Osteocyte (in vitro differentiated cells): ENCODE measurements around the gene RIMBP2. TPM values are rescaled to one million over a fixed set of nuclear protein-coding genes. Genes with fewer than 3 reads are reported as not detected.

Experiments
- DNase-seq: peaks from one replicate; pipeline ENCODE4 v3.0.0; 2021; ENCODE audit warnings: mixed read lengths; ENCODE audit not compliant: unreplicated experiment; ENCODE audit errors: extremely low spot score
- H3K27ac Mint-ChIP-seq: one replicate; pipeline ENCODE4 v1.8.0; 2021; ENCODE audit warnings: mild to moderate bottlenecking, mixed read lengths; ENCODE audit not compliant: unreplicated experiment
- H3K27me3 Mint-ChIP-seq: one replicate; pipeline ENCODE4 v1.8.0; 2021; ENCODE audit warnings: mixed read lengths; ENCODE audit not compliant: unreplicated experiment
- H3K36me3 Mint-ChIP-seq: one replicate; pipeline ENCODE4 v1.8.0; 2021; ENCODE audit warnings: mixed read lengths; ENCODE audit not compliant: unreplicated experiment
- H3K4me1 Mint-ChIP-seq: one replicate; pipeline ENCODE4 v1.8.0; 2021; ENCODE audit warnings: mixed read lengths; ENCODE audit not compliant: unreplicated experiment
- H3K4me3 Mint-ChIP-seq: one replicate; pipeline ENCODE4 v1.8.0; 2021; ENCODE audit warnings: mild to moderate bottlenecking, moderate library complexity, mixed read lengths; ENCODE audit not compliant: unreplicated experiment
- H3K9me3 Mint-ChIP-seq: one replicate; pipeline ENCODE4 v1.8.0; 2021; ENCODE audit warnings: mixed read lengths; ENCODE audit not compliant: unreplicated experiment
- CTCF ChIP-seq: fragments of 200-600 bp; sonication (generic); IDR thresholded peaks from 2 replicates; pipeline ENCODE4 v1.5.0; 2021; ENCODE audit warnings: antibody characterized with exemption, mild to moderate bottlenecking, moderate library complexity
- total RNA-seq: library from RNA; stranded (reverse); gene quantifications from 2 replicates; pipeline ENCODE4 v1.2.1, GENCODE V29; 2021

RIMBP2 gene
- total RNA-seq, 1 donor from 2014 or later = 0.13 TPM

DNA sequence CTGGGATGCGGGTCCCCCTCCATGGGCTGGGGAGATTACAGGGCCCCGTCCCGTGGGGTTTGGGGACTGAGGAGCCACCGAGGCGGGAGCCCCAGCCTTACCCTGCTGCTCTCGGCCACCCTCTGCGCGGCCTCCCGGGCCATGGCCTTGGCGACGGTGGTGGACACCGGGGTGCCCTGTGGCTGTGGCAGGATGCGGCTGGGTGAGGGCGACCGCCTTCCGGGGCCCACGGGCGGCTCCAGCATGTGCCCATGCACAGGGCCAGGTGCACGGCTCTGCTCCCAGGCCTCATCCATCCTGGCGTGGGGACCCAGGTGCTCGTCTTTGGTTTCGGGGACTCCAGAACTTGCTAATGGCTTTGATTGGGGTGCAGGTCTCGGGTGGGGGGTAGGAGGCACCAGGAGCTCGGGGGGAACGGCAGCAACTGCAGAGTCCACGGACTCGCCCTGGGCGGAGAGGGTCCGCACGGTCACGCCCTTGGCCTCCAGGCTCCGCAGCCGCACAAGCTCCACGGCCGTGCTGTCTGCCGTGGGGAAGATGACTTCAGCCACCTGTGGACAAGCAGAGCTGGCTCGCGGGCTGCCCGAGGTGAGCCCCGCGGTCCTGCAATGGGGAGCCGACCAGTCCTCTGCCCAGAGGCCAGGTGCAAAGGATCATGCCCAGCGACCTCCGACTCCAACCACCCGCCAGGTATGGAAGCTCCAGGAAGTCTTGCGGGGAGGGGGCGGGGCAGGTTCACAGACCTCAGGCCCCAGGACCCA lies 279.2 kb downstream of the RIMBP2 start:
- TF ChIP-seq CTCF = no peak
- DNase-seq = no peak
- no peak overlapping the region for H3K27ac Mint-ChIP-seq
- no peaks in the 10 kb centered on the region for H3K27me3 Mint-ChIP-seq
- H3K36me3 Mint-ChIP-seq = peaks cover 2% of the 10 kb centered on the region
- no peaks in the 10 kb centered on the region for H3K4me1 Mint-ChIP-seq
- peaks cover 29% of the 10 kb centered on the region for H3K9me3 Mint-ChIP-seq
- no peak overlapping the region for H3K4me3 Mint-ChIP-seq

- peaks cover 2% of the 10 kb centered on the region for H3K36me3 Mint-ChIP-seq
Measured at GRCh38 chr12:130435826-130436225, 280.3 kb downstream of the RIMBP2 start.

GRCh38 chr12:130435331-130435730 lies 280.8 kb downstream of the RIMBP2 start:
- Mint-ChIP-seq H3K4me1 (no peaks in the 10 kb centered on the region), H3K27ac (no peak overlapping the region), H3K36me3 (peaks cover 2% of the 10 kb centered on the region), H3K27me3 (no peaks in the 10 kb centered on the region), H3K4me3 (no peak overlapping the region), H3K9me3 (peaks cover 24% of the 10 kb centered on the region)
- DNase-seq = no peak
- TF ChIP-seq CTCF = no peak

More at GRCh38 chr12:130435826-130436225, 280.3 kb downstream of the RIMBP2 start:
- no peak overlapping the region for H3K4me3 Mint-ChIP-seq
- no peaks in the 10 kb centered on the region for H3K27me3 Mint-ChIP-seq
- DNase-seq = no peak
- TF ChIP-seq CTCF = no peak
- H3K27ac Mint-ChIP-seq = no peak overlapping the region
- H3K4me1 Mint-ChIP-seq = no peaks in the 10 kb centered on the region
- H3K9me3 Mint-ChIP-seq = peaks cover 29% of the 10 kb centered on the region

DNA sequence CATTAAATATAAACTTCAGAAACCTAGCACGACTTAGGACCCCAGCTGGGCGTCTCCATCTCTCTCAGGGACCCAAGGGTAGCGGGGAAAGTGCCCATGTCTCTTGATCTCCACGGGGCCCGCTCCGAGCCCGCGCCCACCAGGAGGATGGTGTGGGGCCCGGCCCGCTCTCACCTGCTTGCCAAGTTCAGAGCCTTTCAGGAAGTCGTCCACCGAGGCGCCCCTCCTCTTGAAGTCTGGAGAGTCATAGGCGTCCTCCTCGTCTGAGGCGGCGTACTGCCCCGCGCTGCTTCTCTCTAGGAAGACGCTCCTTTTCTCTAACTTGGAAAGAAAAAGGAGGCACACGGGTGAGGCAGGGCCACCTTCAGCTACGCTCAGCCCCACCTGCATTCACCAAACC lies 281.5 kb downstream of the RIMBP2 start:
- Mint-ChIP-seq H3K36me3 (peaks cover 2% of the 10 kb centered on the region), H3K4me3 (no peak overlapping the region), H3K27ac (no peak overlapping the region), H3K9me3 (peaks cover 22% of the 10 kb centered on the region), H3K27me3 (no peaks in the 10 kb centered on the region), H3K4me1 (no peaks in the 10 kb centered on the region)
- DNase-seq = no peak
- TF ChIP-seq CTCF = no peak

GRCh38 chr12:130433834-130434233 lies 282.3 kb downstream of the RIMBP2 start:
- H3K4me3 Mint-ChIP-seq = no peak overlapping the region

More at GRCh38 chr12:130433834-130434233, 282.3 kb downstream of the RIMBP2 start:
- Mint-ChIP-seq H3K27ac (no peak overlapping the region), H3K9me3 (peaks cover 18% of the 10 kb centered on the region), H3K4me1 (no peaks in the 10 kb centered on the region), H3K27me3 (no peaks in the 10 kb centered on the region), H3K36me3 (peaks cover 2% of the 10 kb centered on the region)
- no peak for DNase-seq
- TF ChIP-seq CTCF = no peak
